Superior temporal gyrus (tissue), 1 donor: ENCODE measurements around the gene HDDC3.

Experiments
- DNase-seq: peaks from one replicate; pipeline ENCODE4 v3.0.0-alpha.2; 2016; ENCODE audit errors: extremely low spot score

HDDC3 gene

GRCh38 chr15:90931828-90932659 is at the start of gene HDDC3:
HDDC3 (minus strand) TSS chr15:90932549; CDS start chr15:90932540, 9 bp downstream.
- peak; percentile 91 for DNase-seq

GRCh38 chr15:90982135-90982534 is 49.8 kb upstream of the HDDC3 start:
- DNase-seq: no peak

DNA sequence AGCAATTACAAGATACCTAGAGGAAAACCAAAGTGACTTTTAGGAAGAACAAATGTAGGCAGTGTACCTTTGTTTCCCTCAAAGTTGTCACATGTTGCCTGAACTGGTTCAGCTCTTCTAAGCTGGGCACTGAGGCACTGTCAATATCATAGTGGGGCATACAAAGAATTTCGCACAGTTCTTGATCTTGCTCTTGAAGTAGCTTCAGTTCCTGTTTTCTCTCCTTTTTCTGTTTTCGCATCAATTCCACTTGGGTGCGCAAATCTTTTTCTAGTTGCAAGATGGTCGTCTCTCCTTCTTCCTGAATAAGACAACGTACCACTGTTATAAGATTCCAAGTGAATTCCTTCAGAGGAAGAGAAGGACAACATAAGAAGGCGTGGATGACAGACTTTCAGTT is 49.3 kb upstream of the HDDC3 start:
- DNase-seq: no peak

DNA sequence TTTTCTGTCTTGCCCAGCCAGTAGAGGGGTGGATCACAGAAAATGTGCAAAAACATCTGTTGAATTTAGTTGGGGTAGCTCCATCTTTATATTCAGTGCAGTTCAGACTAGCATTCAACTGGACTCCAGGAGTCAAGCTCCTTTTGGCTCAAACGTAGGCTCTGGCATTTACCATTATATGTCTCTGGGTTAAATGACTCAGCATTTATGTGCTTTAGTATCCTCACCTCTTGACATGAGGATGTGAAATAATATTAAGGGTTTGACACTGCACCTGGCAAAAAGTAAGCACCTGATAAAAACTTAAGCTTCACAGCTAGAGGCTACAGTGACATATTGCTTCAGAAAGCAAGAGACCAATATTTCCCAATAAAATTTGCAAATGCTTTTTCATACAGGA is 47.2 kb upstream of the HDDC3 start:
- DNase-seq: no peak

DNA sequence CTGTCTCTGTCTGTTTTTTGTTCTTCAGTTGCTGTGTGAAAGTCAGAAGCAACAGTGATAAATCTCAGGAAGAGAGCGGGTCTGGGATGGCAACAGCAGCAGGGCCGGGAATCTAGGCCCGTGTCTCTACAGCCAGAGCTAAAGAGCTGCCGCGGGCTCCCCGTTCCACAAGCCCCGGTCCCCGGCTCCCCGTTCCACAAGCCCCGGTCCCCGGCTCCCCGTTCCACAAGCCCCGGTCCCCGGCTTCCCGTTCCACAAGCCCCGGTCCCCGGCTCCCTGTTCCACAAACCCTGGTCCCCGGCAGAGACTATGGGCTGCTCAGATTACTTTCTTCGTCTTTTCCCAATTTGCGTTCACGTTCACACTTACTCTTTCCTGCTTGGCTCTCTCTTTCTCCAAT is 41.9 kb upstream of the HDDC3 start:
- DNase-seq: no peak

GRCh38 chr15:90972133-90972532 is 39.8 kb upstream of the HDDC3 start:
- no peak for DNase-seq

DNA sequence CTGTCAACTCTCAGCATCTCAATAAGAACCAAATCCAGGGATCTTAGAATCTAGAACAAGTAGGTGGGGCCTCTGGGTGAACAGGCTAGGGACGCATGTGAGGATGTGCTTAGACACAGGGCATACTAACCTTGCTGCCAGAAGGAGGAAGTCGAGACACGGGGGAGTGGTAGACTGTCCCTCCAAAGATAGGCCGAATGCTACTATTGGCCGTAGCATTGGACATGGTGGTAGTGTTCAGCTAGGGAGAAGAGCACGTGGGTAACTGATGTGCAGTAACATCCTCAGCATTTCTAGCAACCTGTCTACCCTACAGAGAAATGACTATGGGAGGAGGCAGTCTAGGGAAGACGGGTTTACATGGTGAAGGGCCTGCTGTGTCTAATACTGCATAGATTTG is 37.9 kb upstream of the HDDC3 start:
- DNase-seq: no peak

- no peak for DNase-seq
Measured at GRCh38 chr15:90968434-90968833, 36.1 kb upstream of the HDDC3 start.

- no peak for DNase-seq
Measured at GRCh38 chr15:90967206-90967605, 34.9 kb upstream of the HDDC3 start.

DNA sequence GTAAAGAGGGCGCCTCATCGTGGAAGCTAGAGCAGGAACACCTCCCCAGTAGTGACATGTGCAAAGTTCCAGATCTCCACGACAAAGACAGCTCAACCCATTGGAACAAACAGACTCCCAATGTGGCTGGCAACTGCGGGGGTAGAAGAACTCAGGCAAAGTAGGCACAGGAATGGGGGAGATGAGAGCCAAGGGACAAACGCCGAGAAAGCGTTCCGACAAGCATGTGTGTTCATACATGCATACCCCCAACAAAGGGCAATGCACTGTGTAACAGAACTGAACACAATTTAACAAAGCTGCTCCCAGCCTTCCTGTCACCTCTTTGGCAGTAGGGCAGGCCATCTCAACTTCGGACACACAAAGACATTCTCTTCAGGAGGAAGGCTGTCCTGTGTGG is 33.9 kb upstream of the HDDC3 start:
- no peak for DNase-seq

- no peak for DNase-seq
Measured at GRCh38 chr15:90962021-90962420, 29.7 kb upstream of the HDDC3 start.

GRCh38 chr15:90960298-90961091 is 28.1 kb upstream of the HDDC3 start:
- peak; percentile 18 for DNase-seq

DNA sequence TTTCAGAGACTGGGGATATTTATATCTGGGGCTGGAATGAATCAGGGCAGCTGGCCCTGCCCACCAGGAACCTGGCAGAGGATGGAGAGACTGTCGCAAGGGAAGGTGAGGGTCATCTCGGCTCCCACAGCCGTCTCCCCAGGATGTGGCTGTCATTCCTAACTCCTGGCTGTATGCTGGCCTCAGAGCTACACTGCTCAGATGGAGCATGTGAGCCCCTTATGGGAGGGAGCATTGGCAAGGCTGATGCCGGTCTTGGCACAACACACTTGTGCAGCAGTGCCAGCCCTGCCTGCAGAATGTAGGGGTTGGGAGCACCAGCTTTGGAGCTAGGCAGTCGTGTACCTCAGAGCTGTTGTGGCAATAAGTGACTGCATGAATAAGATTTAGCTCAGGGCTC is 27.5 kb upstream of the HDDC3 start:
- peak; percentile 78 for DNase-seq

DNA sequence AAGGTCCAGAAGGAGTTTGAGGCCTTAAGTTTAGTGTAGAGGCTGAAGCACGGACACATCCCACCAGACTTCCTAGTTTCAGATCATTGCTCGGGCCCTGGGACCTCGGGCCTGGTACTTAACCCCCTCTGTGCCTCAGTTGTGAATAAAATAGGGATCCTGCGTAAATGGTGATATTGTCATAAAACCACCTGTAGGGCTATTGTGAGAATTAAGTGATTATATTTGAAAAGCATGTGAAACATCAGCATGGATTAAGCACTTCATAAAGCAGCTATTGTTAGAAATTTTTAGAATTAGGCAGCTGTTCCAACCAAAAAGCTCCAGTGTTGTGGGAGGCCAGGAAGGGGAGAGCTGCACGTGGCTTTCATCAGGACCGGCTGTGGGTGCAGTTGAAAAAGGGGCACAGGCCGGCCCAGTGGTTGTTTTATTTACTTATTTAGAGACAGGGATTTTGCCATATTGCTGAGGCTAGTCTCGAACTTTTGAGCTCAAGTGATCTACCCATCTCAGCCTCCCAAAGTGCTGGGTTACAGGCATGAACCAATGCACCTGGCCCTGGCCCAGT is 26.8 kb upstream of the HDDC3 start:
- no peak for DNase-seq

DNA sequence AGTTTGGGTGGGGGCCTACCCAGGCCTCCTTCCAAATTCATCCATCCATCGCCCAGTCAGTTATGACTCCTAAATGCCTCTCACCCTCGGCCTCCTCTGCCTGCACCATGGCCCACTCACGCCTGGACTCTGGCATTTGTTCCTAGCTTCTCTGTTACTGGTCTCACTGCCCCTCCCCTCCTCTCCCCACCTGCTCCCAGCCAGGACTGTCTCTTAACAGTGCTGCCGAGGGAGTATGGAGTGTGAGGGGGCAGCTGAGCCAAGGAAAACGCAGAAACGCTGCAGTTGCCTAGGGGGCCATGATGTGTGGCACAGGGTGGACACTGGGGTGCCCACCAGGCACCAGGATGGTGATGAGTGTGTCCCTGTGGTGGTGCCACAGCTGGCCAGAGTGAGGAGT is 25.4 kb upstream of the HDDC3 start:
- DNase-seq: no peak

- DNase-seq: no peak
Measured at GRCh38 chr15:90957031-90957790, 24.9 kb upstream of the HDDC3 start.

DNA sequence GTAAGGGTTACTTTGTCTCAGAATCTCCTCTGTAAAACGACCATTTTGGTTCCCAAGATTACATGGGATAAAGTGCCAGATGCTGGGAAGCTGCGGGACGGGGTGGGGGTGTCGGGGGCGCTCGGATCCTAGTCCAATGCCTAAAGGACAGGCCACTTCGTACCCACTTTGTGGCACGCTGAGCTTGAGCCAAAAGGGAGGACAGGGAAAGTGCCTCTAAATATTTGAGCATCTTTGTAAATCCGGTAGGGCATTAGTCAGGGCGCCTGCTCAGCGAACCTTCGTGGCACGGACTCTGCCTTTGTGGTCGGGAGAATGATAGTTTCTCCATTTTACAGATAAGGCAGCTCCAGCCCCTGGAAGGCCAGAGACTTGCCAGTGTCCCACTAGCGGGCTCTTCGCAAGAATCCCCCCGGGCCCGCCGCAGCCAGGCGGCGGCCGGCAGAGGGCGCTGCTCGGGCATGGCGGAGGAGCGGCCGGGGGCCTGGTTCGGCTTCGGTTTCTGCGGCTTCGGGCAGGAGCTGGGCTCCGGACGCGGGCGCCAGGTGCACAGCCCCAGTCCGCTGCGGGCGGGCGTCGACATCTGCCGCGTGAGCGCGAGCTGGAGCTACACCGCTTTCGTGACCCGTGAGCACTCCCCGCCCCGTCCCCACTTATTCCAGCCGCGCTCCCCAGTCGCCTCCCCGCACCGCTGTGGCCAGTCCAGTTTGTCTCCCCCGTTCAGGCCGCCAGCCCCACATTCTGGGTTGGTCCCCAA is 24.1 kb upstream of the HDDC3 start:
- DNase-seq: peak; percentile 74

- no peak for DNase-seq
Measured at GRCh38 chr15:90955624-90956273, 23.4 kb upstream of the HDDC3 start.

GRCh38 chr15:90954712-90955623 is 22.6 kb upstream of the HDDC3 start, which contains the start of gene RCCD1:
RCCD1 (plus strand) TSS chr15:90954884; CDS start chr15:90956735, 1,851 bp downstream.
- DNase-seq: peak; percentile 97
